SU-DHL-6 (cell line): ENCODE measurements around the gene TMEM42.

Experiments used
- H2AFZ ChIP-seq: fragments of 200-600 bp; sonication (generic); 2 replicates; pipeline ENCODE4 v1.6.1; 2014; ENCODE audit warnings: low read depth, mild to moderate bottlenecking, moderate library complexity, mixed read lengths, antibody characterized with exemption, low read length; ENCODE audit not compliant: severe bottlenecking
- H3F3A ChIP-seq: fragments of 200-600 bp; shearing (Covaris generic); 2 replicates; pipeline ENCODE4 v1.6.0; 2016; ENCODE audit warnings: antibody characterized with exemption, mild to moderate bottlenecking; ENCODE audit not compliant: insufficient read depth
- H3K27ac ChIP-seq: fragments of 200-600 bp; sonication (generic); 2 replicates; pipeline ENCODE4 v1.5.1; 2016; ENCODE audit warnings: low read depth, mild to moderate bottlenecking, low read length, moderate library complexity, mixed read lengths
- H3K27me3 ChIP-seq: fragments of 200-600 bp; sonication (generic), shearing (Covaris generic); 2 replicates; pipeline ENCODE4 v1.6.0; 2014; ENCODE audit warnings: mild to moderate bottlenecking, low read length
- H3K36me3 ChIP-seq: fragments of 200-600 bp; sonication (generic); 2 replicates; pipeline ENCODE4 v1.6.1; 2014; ENCODE audit warnings: mild to moderate bottlenecking, low read length, mixed read lengths
- H3K4me2 ChIP-seq: fragments of 300-600, 200-600 bp; shearing (Covaris generic), sonication (generic); 2 replicates; pipeline ENCODE4 v1.6.0; 2014; ENCODE audit warnings: low read length, low read depth, mild to moderate bottlenecking; ENCODE audit not compliant: poor library complexity, severe bottlenecking
- H3K4me3 ChIP-seq: fragments of 200-600 bp; sonication (generic); 2 replicates; pipeline ENCODE4 v1.5.1; 2014; ENCODE audit warnings: antibody characterized with exemption, low read length, mild to moderate bottlenecking, mixed read lengths; ENCODE audit not compliant: insufficient read depth, poor library complexity, severe bottlenecking
- H3K79me2 ChIP-seq: fragments of 200-600 bp; sonication (generic); 2 replicates; pipeline ENCODE4 v1.6.1; 2014; ENCODE audit warnings: mild to moderate bottlenecking, low read length, moderate library complexity; ENCODE audit not compliant: insufficient read depth
- H3K9ac ChIP-seq: fragments of 200-600 bp; sonication (generic); 2 replicates; pipeline ENCODE4 v1.7.0; 2014; ENCODE audit warnings: mild to moderate bottlenecking, low read length
- H3K9me2 ChIP-seq: fragments of 200-600 bp; sonication (generic); replicated peaks from 2 replicates; pipeline ENCODE4 v1.6.1; 2014; ENCODE audit warnings: low read length; ENCODE audit not compliant: insufficient read depth
- H3K9me3 ChIP-seq: fragments of 200-600 bp; sonication (generic); 2 replicates; pipeline ENCODE4 v1.6.1; 2014; ENCODE audit warnings: low read length, mixed read lengths; ENCODE audit not compliant: insufficient read depth
- H4K20me1 ChIP-seq: fragments of 200-600 bp; sonication (generic); 2 replicates; pipeline ENCODE4 v1.6.1; 2014; ENCODE audit warnings: low read depth, mild to moderate bottlenecking, antibody characterized with exemption, low read length, moderate library complexity, mixed read lengths
- EZH2phosphoT487 ChIP-seq: fragments of 200-600 bp; sonication (generic), shearing (Covaris generic); conservative IDR thresholded peaks from 2 replicates; pipeline ENCODE4 v1.6.1; 2018; ENCODE audit warnings: mild to moderate bottlenecking, antibody characterized with exemption, low read length, moderate library complexity, mixed read lengths
- TF ChIP-seq, protein P1 (sequence below): fragments of 200-600 bp; sonication (generic); IDR thresholded peaks from one replicate; pipeline ENCODE4 v1.5.1; 2017; ENCODE audit warnings: antibody characterized with exemption, mild to moderate bottlenecking, low read length, moderate library complexity; ENCODE audit not compliant: insufficient read depth, poor library complexity, severe bottlenecking

The TMEM42 gene

GRCh38 chr3:44896440-44896839 lies 34.7 kb downstream of the TMEM42 start:
- Histone ChIP-seq H3K36me3 (no peaks in the 10 kb centered on the region), H3F3A (no peaks in the 10 kb centered on the region), H3K27me3 (no peaks in the 10 kb centered on the region), H3K9me2 (no peaks in the 10 kb centered on the region), H2AFZ (no peak overlapping the region), H3K79me2 (no peaks in the 10 kb centered on the region), H4K20me1 (no peaks in the 10 kb centered on the region), H3K9ac (no peak overlapping the region), H3K27ac (no peak overlapping the region), H3K4me3 (no peak overlapping the region), H3K9me3 (no peaks in the 10 kb centered on the region), H3K4me2 (no peak overlapping the region)
- TF ChIP-seq, protein P1, sequence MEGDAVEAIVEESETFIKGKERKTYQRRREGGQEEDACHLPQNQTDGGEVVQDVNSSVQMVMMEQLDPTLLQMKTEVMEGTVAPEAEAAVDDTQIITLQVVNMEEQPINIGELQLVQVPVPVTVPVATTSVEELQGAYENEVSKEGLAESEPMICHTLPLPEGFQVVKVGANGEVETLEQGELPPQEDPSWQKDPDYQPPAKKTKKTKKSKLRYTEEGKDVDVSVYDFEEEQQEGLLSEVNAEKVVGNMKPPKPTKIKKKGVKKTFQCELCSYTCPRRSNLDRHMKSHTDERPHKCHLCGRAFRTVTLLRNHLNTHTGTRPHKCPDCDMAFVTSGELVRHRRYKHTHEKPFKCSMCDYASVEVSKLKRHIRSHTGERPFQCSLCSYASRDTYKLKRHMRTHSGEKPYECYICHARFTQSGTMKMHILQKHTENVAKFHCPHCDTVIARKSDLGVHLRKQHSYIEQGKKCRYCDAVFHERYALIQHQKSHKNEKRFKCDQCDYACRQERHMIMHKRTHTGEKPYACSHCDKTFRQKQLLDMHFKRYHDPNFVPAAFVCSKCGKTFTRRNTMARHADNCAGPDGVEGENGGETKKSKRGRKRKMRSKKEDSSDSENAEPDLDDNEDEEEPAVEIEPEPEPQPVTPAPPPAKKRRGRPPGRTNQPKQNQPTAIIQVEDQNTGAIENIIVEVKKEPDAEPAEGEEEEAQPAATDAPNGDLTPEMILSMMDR: no peak
- no peak for TF ChIP-seq EZH2phosphoT487

DNA sequence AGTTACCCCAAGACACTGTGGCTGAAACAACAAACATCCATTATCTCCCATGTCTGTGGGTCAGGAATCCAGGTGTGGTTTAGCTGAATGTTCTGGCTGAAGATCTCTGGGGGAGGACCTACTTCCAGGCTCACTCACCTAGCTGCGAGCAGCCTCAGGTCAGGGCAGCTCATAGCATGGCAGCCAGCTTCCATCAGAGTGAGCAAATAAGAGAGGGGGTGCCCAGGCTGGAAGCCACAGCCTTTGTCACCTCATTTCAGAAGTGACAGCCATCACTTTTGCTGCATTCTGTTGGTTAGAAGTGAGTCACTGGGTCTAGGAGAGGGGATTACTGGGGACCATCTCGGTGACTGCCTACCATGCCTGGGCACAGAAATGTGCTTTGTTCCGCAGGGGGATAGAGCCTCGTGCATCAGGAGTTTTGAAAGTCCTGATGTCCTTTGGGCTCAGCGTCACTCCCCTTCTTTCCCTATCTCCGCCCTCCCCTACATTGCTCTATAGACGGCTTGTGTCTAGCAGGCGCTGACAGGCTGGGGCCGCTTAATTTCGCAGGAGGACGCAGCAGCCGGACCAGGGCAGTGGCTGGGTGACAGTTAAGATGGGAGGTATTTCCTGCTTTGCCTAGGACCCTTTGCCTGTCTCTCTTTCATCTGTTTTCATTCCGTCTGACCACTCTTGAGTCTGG lies 38.1 kb downstream of the TMEM42 start:
- Histone ChIP-seq H3K36me3 (no peaks in the 10 kb centered on the region), H3K27ac (no peak overlapping the region), H4K20me1 (no peaks in the 10 kb centered on the region), H3K4me3 (no peak overlapping the region), H3K9ac (no peak overlapping the region), H3F3A (no peaks in the 10 kb centered on the region), H3K4me2 (no peak overlapping the region), H3K27me3 (no peaks in the 10 kb centered on the region), H3K79me2 (no peaks in the 10 kb centered on the region), H3K9me2 (no peaks in the 10 kb centered on the region), H3K9me3 (no peaks in the 10 kb centered on the region), H2AFZ (no peak overlapping the region)
- TF ChIP-seq, protein P1: no peak
- TF ChIP-seq EZH2phosphoT487: no peak

GRCh38 chr3:44902628-44903027 lies 40.9 kb downstream of the TMEM42 start:
- H2AFZ ChIP-seq: no peak overlapping the region
- H3K9me2 ChIP-seq: no peaks in the 10 kb centered on the region
- no peak for TF ChIP-seq EZH2phosphoT487
- TF ChIP-seq, protein P1: no peak
- no peak overlapping the region for H3K4me3 ChIP-seq
- H3K4me2 ChIP-seq: no peak overlapping the region
- no peak overlapping the region for H3K27ac ChIP-seq
- H3K9ac ChIP-seq: no peak overlapping the region
- H3K36me3 ChIP-seq: no peaks in the 10 kb centered on the region
- no peaks in the 10 kb centered on the region for H3K79me2 ChIP-seq
- H3K9me3 ChIP-seq: no peaks in the 10 kb centered on the region
- no peaks in the 10 kb centered on the region for H4K20me1 ChIP-seq
- no peaks in the 10 kb centered on the region for H3F3A ChIP-seq
- H3K27me3 ChIP-seq: no peaks in the 10 kb centered on the region
